Muscle layer of duodenum (tissue), 2 donors: Measurements from ENCODE around the gene GDF2.

Experiments used
- H3K27ac ChIP-seq: one replicate; pipeline ENCODE4 v1.7.0; 2013; ENCODE audit warnings: mild to moderate bottlenecking, low read length
- H3K27me3 ChIP-seq: one replicate; pipeline ENCODE4 v1.7.0; 2013; ENCODE audit warnings: low read depth, mild to moderate bottlenecking, control low read depth, low read length
- H3K36me3 ChIP-seq, 2 donors: one replicate each; pipeline ENCODE4 v1.7.0; 2013; ENCODE audit warnings: low read length in 2 of 2, control low read depth in 1 of 2, mild to moderate bottlenecking in 1 of 2; ENCODE audit not compliant: insufficient read depth in 2 of 2, control insufficient read depth in 1 of 2
- H3K4me1 ChIP-seq, 2 donors: one replicate each; pipeline ENCODE4 v1.7.0; 2013; ENCODE audit warnings: low read length in 2 of 2, mild to moderate bottlenecking in 2 of 2, control low read depth in 1 of 2, moderate library complexity in 1 of 2; ENCODE audit not compliant: insufficient read depth in 2 of 2, control insufficient read depth in 1 of 2
- H3K4me3 ChIP-seq, 2 donors: one replicate each; pipeline ENCODE4 v1.7.0; 2013; ENCODE audit warnings: low read length in 2 of 2, low read depth in 1 of 2, mild to moderate bottlenecking in 1 of 2
- H3K9me3 ChIP-seq, 2 donors: one replicate each; pipeline ENCODE4 v1.7.0; 2013; ENCODE audit warnings: low read length in 2 of 2, control low read depth in 1 of 2, mild to moderate bottlenecking in 1 of 2; ENCODE audit not compliant: control insufficient read depth in 1 of 2
- donor health status: healthy.

The GDF2 gene

DNA sequence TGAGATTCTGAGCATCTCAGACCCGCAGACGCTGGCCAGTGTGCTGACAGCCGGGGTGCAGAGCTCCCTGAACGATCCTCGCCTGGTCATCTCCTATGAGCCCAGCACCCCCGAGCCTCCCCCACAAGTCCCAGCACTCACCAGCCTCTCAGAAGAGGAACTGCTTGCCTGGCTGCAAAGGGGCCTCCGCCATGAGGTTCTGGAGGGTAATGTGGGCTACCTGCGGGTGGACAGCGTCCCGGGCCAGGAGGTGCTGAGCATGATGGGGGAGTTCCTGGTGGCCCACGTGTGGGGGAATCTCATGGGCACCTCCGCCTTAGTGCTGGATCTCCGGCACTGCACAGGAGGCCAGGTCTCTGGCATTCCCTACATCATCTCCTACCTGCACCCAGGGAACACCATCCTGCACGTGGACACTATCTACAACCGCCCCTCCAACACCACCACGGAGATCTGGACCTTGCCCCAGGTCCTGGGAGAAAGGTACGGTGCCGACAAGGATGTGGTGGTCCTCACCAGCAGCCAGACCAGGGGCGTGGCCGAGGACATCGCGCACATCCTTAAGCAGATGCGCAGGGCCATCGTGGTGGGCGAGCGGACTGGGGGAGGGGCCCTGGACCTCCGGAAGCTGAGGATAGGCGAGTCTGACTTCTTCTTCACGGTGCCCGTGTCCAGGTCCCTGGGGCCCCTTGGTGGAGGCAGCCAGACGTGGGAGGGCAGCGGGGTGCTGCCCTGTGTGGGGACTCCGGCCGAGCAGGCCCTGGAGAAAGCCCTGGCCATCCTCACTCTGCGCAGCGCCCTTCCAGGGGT lies 26.6 kb downstream of the GDF2 start:
- Histone ChIP-seq H3K27ac (no peak overlapping the region), H3K4me3 (no peak overlapping the region), H3K4me1 (no peaks in the 10 kb centered on the region), H3K27me3 (no peaks in the 10 kb centered on the region), H3K36me3 (no peaks in the 10 kb centered on the region), H3K9me3 (no peaks in the 10 kb centered on the region)

DNA sequence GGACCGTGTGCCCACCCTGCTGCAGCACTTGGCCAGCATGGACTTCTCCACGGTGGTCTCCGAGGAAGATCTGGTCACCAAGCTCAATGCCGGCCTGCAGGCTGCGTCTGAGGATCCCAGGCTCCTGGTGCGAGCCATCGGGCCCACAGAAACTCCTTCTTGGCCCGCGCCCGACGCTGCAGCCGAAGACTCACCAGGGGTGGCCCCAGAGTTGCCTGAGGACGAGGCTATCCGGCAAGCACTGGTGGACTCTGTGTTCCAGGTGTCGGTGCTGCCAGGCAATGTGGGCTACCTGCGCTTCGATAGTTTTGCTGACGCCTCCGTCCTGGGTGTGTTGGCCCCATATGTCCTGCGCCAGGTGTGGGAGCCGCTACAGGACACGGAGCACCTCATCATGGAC lies 27.3 kb downstream of the GDF2 start:
- Histone ChIP-seq H3K36me3 (no peaks in the 10 kb centered on the region), H3K27ac (no peak overlapping the region), H3K4me3 (no peak overlapping the region), H3K27me3 (no peaks in the 10 kb centered on the region), H3K9me3 (no peaks in the 10 kb centered on the region), H3K4me1 (no peaks in the 10 kb centered on the region)

DNA sequence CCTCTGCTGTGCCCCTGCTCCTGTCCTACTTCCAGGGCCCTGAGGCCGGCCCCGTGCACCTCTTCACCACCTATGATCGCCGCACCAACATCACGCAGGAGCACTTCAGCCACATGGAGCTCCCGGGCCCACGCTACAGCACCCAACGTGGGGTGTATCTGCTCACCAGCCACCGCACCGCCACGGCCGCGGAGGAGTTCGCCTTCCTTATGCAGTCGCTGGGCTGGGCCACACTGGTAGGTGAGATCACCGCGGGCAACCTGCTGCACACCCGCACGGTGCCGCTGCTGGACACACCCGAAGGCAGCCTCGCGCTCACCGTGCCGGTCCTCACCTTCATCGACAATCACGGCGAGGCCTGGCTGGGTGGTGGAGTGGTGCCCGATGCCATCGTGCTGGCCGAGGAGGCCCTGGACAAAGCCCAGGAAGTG lies 27.7 kb downstream of the GDF2 start:
- no peaks in the 10 kb centered on the region for H3K36me3 ChIP-seq
- H3K27me3 ChIP-seq = no peaks in the 10 kb centered on the region
- H3K4me3 ChIP-seq = no peak overlapping the region

DNA sequence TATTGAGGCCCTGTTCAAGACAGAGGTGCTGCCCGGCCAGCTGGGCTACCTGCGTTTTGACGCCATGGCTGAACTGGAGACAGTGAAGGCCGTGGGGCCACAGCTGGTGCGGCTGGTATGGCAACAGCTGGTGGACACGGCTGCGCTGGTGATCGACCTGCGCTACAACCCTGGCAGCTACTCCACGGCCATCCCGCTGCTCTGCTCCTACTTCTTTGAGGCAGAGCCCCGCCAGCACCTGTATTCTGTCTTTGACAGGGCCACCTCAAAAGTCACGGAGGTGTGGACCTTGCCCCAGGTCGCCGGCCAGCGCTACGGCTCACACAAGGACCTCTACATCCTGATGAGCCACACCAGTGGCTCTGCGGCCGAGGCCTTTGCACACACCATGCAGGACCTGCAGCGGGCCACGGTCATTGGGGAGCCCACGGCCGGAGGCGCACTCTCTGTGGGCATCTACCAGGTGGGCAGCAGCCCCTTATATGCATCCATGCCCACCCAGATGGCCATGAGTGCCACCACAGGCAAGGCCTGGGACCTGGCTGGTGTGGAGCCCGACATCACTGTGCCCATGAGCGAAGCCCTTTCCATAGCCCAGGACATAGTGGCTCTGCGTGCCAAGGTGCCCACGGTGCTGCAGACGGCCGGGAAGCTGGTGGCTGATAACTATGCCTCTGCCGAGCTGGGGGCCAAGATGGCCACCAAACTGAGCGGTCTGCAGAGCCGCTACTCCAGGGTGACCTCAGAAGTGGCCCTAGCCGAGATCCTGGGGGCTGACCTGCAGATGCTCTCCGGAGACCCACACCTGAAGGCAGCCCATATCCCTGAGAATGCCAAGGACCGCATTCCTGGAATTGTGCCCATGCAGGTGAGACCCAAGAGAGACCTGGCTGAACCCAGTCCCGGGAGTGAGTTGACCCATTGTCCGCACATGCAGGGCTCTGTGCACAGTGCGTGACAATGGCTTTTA lies 28.7 kb downstream of the GDF2 start:
- H3K27me3 ChIP-seq = no peaks in the 10 kb centered on the region
- H3K4me1 ChIP-seq = no peaks in the 10 kb centered on the region
- H3K4me3 ChIP-seq = no peak overlapping the region
- H3K9me3 ChIP-seq = no peaks in the 10 kb centered on the region
- H3K27ac ChIP-seq = no peak overlapping the region
- no peaks in the 10 kb centered on the region for H3K36me3 ChIP-seq

More for the DNA sequence above, 27.7 kb downstream of the GDF2 start:
- Histone ChIP-seq H3K9me3 (no peaks in the 10 kb centered on the region), H3K4me1 (no peaks in the 10 kb centered on the region), H3K27ac (no peak overlapping the region)

DNA sequence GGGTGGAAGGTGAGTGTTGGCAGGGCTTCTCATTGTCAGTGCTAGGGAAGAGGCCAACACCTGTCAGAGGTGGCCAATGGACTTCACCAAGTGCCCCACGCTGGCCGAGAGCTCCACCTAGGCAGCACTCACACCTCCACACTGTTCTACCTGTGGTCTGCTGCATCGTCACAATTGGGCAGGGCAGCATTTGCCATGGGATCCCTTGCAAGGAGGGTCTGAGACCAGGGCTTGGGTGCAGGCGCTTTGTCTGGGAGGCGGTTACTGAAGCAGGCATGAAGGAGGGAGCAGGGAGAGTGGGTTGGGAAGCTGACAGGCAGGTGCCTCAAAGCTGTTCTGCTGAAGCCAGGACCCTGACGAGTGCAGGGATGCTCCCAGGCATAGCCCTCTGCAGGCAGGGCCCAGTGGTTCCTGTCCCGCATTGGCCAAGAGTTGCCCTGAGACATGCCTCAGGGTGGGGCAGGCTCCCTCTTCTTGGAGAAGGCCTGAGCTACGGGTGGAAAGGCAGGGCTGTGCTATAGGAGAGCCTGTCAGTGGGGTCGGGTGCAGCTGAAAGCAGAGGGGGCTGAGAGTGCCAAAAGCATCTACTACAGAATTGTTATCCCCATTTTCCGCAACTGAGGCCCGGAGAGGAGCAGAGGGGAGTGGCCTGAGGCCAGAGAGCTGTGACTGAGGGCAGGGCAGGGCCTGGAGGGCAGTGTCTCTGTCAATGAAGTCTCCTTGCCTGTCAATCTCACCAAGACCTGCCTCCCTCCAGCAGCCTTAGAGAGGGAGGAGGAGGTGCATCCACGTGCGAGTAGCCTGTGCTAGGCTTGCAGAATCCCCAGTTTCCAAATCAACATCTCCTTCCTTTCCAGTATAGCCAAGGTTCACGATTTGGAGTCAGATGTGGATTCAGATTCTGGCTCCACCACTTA lies 29.9 kb downstream of the GDF2 start:
- H3K27me3 ChIP-seq = no peaks in the 10 kb centered on the region
- no peak overlapping the region for H3K27ac ChIP-seq
- no peaks in the 10 kb centered on the region for H3K36me3 ChIP-seq
- H3K9me3 ChIP-seq = no peaks in the 10 kb centered on the region
- H3K4me1 ChIP-seq = no peaks in the 10 kb centered on the region
- H3K4me3 ChIP-seq = no peak overlapping the region

DNA sequence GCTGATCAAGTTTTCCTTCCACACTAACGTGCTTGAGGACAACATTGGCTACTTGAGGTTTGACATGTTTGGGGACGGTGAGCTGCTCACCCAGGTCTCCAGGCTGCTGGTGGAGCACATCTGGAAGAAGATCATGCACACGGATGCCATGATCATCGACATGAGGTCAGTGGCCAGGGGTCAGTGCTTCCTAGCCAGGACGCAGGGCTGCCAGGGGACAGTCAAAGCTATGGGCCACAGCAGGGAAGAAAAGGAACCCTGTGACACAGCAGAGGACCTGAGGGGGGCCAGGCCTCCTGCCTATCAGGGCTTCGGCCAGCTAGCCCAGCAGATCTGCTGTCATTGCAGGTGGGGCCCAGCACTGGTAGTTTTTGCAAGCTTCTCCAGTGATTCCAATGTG lies 31.1 kb downstream of the GDF2 start:
- Histone ChIP-seq H3K4me3 (no peak overlapping the region), H3K27ac (no peak overlapping the region), H3K36me3 (no peaks in the 10 kb centered on the region), H3K4me1 (no peaks in the 10 kb centered on the region), H3K27me3 (no peaks in the 10 kb centered on the region), H3K9me3 (no peaks in the 10 kb centered on the region)

DNA sequence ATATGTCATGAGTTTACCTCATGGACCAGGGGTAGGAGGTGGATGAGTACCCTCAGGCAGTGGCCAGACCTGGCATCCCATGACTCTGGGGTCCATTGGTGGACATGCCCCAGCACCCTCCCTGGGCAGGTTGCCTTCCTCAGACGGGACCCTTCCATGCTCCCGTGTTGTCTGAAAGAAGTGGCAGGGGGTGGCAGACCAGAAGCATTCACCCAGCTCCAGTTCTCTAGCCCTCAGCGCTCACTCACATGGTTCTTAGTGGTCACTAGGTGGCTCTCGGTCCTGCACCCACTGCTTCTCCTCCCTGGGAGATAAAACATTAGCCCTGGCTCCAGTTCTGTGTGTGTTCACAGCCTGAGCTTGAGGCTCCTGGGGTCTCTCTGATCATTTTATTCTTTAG lies 31.9 kb downstream of the GDF2 start:
- Histone ChIP-seq H3K36me3 (no peaks in the 10 kb centered on the region), H3K4me1 (no peaks in the 10 kb centered on the region), H3K27me3 (no peaks in the 10 kb centered on the region), H3K27ac (no peak overlapping the region), H3K4me3 (no peak overlapping the region), H3K9me3 (no peaks in the 10 kb centered on the region)

DNA sequence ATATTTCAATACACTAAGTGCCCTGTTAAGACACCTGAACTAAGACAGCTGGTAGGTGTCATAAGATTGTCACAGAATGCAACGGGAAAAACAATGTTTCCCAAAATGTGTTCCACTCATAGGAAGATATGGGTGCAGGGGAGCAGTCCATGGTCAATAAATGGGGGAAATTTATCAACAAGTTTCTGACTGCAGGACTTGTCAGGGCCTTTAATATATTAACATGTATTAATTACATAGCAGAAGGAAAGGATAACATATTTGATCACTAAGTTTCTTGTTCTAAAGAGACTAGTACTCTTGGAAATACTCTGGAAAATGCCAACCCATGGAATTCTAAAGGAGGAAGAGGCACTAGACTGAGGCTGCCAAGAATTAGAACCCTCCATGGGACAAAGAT lies 32.6 kb downstream of the GDF2 start:
- no peak overlapping the region for H3K27ac ChIP-seq
- no peaks in the 10 kb centered on the region for H3K36me3 ChIP-seq
- no peaks in the 10 kb centered on the region for H3K9me3 ChIP-seq
- no peak overlapping the region for H3K4me3 ChIP-seq
- no peaks in the 10 kb centered on the region for H3K27me3 ChIP-seq
- H3K4me1 ChIP-seq = no peaks in the 10 kb centered on the region

DNA sequence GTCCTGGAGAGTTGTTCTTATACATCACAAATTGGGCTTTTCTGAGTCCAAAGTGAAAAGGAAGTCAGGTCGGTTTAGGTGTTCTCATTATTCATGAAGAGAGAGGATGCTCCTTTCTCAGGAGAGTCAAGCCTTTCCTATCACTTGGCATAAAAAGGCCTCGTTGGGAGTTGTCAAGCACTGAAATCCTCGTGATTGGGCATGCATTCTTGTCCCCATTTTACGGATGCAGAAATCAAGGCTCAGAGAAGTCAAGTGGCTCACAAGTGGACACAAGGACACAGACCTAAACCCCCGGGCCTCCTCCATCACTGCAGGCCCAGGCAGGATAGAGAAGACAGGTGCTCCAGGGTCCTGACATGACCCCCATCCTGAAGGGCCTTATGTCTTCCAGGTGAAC lies 34.5 kb downstream of the GDF2 start:
- Histone ChIP-seq H3K27ac (no peak overlapping the region), H3K4me3 (no peak overlapping the region), H3K27me3 (no peaks in the 10 kb centered on the region), H3K9me3 (no peaks in the 10 kb centered on the region), H3K36me3 (no peaks in the 10 kb centered on the region), H3K4me1 (no peaks in the 10 kb centered on the region)

DNA sequence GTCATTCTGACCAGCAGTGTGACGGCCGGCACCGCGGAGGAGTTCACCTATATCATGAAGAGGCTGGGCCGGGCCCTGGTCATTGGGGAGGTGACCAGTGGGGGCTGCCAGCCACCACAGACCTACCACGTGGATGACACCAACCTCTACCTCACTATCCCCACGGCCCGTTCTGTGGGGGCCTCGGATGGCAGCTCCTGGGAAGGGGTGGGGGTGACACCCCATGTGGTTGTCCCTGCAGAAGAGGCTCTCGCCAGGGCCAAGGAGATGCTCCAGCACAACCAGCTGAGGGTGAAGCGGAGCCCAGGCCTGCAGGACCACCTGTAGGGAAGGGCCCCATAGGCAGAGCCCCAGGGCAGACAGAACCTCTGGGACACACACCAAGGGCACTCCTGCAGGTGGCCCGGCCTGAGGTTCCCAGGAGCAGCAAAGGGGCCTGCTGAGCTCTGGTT lies 34.9 kb downstream of the GDF2 start:
- Histone ChIP-seq H3K4me3 (no peak overlapping the region), H3K4me1 (no peaks in the 10 kb centered on the region), H3K27ac (no peak overlapping the region), H3K27me3 (no peaks in the 10 kb centered on the region), H3K9me3 (no peaks in the 10 kb centered on the region), H3K36me3 (no peaks in the 10 kb centered on the region)

DNA sequence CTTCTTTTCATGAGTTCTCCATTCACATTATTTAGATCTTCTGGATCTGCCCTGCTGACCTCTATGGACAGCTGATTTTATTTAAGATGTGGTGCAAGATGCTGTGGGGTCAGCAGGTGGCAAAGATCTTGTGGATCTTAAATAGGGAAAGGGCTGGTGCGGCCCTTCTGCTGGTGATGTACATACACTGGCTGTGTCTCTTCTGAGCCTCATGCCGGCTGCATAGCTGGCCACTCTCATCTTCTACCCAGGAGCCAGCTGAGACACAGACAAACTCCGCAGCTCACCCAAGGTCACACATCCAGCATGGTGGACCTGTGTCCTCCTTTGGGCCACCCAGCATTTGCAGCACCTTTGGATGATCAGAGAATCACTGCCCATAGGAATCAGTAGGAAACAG lies 35.7 kb downstream of the GDF2 start:
- Histone ChIP-seq H3K9me3 (no peaks in the 10 kb centered on the region), H3K36me3 (no peaks in the 10 kb centered on the region), H3K4me1 (no peaks in the 10 kb centered on the region), H3K4me3 (no peak overlapping the region), H3K27me3 (no peaks in the 10 kb centered on the region), H3K27ac (no peak overlapping the region)
